Right lung (tissue), 5 donors: ENCODE measurements around the gene ATL2. TPM values are rescaled to one million over a fixed set of nuclear protein-coding genes. Genes with fewer than 3 reads are reported as not detected.
"Not testable (repeated sequence)": the region's sequence is repeated elsewhere in the genome, so short reads cannot be mapped to it uniquely, and the experiment has no call there.

ENCODE experiments used
- DNase-seq, 2 donors: peaks; one replicate each; pipeline ENCODE4 v3.0.0-alpha.2; 2013
- polyA plus RNA-seq, 5 donors: library from polyadenylated mRNA; unstranded; fragments of 120-200 nt; gene quantifications; one replicate each; pipeline versions ENCODE4 v1.2.1 to v1.2.3, GENCODE V29; 2013; ENCODE audit warnings: inconsistent platforms in 1 of 5, low replicate concordance in 1 of 5; ENCODE audit not compliant: insufficient read length in 5 of 5, insufficient read depth in 1 of 5

ATL2 gene
- polyA plus RNA-seq, 5 donors, result 53.1 to 80.0 (median 70.5) TPM

GRCh38 chr2:38277245-38278116, 99.6 kb downstream of the ATL2 start:
- no peak for DNase-seq

- peak; percentile 70 to 81 for DNase-seq
These were observed 102.5 kb downstream of the ATL2 start for GRCh38 chr2:38274286-38275276.

DNA sequence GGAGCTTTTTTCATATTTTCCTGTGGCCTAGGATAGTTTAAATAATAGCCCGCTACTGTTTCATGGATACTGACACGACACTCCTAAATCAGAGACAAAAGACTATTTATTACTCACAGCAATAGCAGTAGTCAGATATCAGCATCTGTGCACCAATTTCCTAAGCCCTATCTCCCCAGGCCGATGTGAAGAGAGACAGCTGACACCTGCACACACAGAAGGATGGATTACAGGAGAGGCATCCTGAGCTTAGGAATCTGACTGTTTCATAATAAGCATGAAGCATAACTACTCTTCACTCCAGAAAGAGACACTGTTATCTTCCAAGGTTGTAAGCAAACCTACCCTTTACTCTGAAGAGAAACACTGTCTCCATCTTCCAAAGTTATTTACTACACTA, 105.4 kb downstream of the ATL2 start:
- DNase-seq, result no peak

- DNase-seq, result no peak
These were observed 107.7 kb downstream of the ATL2 start for GRCh38 chr2:38269421-38269820.

DNA sequence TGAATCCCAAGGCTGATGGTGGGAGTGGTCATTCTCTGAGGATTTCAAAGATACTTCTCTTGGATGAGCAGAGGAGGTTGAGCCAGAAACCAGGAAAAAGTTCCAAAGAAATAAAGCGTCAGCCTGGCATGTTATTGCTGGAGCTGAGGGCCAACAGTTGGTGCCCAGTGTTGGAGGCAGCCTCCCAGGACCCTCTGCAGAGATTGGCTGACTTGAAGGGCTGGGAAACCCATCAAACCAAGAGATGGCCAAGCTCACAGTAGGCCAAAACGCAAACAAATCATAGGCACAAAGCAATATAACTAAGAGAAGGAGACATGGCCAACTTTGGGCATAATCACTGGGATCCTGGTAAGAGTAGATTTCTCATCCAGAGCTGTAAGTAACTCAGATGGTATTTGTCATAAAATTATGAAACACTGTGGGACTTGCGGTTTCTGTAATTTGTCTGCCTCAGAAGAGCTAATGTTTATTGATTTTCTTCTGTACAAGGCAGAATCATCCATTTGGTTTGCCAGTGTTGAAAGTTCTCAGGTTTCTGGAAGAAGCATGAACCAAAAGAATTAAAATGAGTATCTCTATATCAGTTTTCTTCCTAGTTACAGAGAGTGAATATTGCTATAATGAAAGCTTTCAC, 108.3 kb downstream of the ATL2 start:
- DNase-seq, result no peak

DNA sequence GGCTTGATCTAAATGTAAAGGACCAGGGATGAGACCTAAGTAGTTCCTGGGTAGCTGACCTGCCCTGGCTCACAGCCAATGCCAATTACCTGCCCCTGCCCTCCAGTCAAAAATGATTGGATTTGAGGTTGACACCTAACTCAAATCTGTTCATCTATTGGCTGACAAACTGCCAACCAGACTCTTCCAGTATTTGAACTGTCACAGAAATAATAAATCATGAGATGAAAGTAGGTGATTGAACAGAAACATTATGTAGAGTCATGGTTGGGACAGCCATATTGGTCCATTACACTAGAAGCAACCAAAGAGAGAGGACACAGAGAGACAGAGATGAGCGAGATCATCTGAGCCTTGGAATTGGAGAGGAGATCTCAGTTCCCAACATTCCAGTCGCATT, 109.1 kb downstream of the ATL2 start:
- no peak for DNase-seq

DNA sequence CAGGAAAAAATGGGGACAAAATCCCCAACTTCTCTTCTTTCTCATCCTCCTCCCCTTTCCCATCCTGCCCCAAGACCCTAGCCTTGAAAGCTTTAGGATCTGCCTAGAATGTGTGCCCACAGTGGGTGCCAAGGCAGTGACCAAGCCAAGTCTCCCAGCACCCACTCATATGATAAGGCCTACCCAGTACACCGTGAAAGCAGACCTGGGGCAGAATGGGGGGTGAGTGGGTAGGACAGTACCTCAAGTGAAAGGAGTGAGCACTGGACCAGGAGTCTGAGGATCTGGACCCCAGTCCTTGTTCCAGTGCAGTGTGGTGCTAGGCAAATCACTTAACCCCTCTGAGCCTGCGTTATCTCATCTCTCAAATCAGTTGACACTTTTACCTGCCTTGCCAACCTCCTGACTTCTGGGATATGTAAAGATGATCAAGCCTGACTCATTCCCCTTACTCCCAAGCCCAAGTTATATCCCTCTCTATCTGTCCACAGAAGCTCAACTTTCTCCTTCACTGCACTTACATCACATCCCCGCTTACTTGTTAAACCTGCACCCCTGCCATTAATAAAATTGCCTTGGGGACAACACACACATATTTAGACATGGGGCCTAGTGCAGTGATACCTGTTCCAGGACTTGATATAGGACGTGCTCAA, 109.7 kb downstream of the ATL2 start:
- no peak for DNase-seq

DNA sequence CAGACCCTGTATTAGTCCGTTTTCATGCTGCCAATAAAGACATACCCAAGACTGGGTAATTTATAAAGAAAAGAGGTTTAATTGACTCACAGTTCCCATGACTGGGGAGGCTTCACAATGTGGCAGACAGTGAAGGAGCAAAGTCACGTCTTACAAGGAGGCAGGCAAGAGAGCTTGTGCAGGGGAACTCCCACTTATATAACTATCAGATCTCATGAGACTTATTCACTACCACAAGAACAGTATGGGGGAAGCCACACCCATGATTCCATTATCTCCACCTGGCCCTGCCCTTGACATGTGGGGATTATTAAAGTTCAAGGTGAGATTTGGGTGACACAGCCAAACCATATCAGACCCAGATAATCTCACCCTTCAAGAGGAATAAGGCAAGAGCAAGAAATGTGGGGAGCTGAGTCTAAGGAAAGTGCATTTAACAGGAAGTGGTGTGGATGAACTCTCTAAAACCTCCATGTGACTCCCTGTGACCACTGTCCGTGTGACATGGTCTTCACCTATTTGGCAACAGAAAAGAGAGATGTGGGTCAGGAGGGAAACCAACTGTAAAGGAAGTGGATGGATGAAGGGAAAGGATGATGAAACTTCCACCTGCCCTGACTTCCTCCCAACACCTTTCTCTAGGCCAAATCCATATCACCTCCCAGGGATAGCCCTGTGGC, 110.6 kb downstream of the ATL2 start:
- no peak for DNase-seq

- DNase-seq, result no peak
These were observed 111.6 kb downstream of the ATL2 start for GRCh38 chr2:38265461-38265860.

- DNase-seq, result no peak
These were observed 112.5 kb downstream of the ATL2 start for GRCh38 chr2:38264396-38265221.

- DNase-seq, result no peak
These were observed 113.8 kb downstream of the ATL2 start for GRCh38 chr2:38263293-38263692.

GRCh38 chr2:38262069-38262871, 114.8 kb downstream of the ATL2 start:
- DNase-seq, result no peak

- no peak for DNase-seq
These were observed 115.5 kb downstream of the ATL2 start for GRCh38 chr2:38261569-38262068.

DNA sequence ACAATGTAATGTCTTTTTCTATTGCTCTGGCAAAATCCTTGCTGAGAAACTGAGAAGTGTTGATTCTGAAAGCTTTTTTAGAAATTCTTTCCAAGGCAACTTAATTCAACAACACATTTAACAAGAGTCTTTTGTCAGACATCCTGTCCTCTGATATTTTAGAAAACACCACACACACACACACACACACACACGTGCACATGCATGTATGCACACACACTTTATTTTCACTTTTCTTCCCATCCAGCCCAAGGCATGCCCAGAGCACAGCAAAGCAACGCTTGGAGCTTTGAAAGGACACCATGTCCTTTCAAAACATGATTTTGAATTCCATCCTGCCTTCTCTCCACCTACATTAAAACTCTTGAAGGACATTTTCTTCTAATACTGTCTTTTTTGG, 116.1 kb downstream of the ATL2 start:
- no peak for DNase-seq

GRCh38 chr2:38260469-38260868, 116.6 kb downstream of the ATL2 start:
- no peak for DNase-seq

DNA sequence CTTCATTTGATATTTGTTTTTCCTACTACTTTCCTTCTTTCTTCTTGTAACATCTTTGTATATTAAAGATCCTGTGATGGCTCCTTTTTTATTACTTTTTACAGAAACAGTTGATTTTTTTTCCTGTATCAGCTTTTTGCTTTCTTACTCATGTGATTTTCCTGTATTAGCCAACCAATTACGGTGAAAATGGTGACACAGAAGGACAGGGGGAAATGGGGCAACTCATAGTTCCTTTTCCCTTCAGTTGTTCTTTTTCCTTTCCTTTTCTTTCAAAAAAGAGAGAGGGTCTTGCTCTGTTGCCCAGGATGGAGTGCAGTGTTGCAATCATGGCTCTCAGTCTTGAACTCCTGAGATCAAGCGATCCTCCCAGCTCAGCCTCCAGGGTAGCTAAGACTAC, 117.8 kb downstream of the ATL2 start:
- DNase-seq, result no peak

DNA sequence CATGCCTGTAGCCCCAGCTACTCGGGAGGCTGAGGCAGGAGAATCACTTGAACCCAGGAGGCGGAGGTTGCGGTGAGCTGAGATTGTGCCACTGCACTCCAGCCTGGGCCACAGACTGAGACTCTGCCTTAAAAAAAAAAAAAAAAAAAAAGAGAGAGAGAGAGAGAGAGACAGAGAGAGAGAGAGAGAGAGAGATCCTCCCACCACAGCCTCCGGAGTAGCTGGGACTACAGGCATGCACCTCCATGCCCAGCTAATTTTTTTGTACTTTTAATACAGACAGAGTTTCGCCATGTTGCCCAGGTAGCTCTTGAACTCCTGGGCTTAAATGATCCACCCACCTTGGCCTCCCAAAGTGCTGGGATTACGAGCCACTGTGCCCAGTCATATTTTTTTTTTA, 119.4 kb downstream of the ATL2 start:
- DNase-seq, result not testable (repeated sequence)

DNA sequence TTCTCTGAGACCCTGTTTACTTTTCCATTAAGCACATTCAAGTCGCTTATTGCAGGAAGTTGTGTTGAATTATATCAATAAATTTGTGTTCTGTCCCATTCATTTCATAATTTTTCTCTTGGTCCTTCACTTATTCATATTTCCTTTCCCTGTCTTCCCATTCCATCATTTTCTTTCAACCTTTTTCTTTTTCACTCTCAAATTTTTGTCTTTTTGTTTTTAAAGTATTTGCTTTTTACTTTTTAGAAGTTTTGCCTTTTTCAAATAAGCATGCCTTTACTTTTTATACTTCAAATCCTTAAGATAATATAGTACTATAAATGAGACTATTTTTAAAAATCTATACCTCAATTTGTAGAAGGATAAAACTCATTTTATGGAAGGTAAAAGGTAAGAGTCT, 120.5 kb downstream of the ATL2 start:
- no peak for DNase-seq

DNA sequence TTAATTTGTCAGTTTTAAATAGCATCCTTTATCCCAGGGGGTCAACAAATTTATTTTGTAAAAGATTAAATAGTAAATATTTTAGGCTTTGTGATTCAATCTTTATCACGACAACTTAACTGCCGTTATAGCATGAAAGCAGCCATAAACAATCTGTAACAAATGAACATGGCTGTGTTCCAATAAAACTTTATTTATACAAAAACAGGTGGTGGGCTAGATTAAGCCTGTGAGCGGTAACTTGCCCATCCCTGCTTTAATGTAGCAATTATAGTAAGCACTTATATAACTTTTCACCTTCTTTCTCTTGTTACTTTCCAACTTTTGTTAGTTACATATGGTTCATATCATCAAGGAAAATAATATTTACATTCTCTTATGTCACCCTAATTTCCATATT, 121.9 kb downstream of the ATL2 start:
- no peak for DNase-seq
